Liver (tissue), 9 donors: ENCODE data around the gene KLK14. TPM values are rescaled to one million over a fixed set of nuclear protein-coding genes. Genes with fewer than 3 reads are reported as not detected.

Source experiments
- DNase-seq: peaks from one replicate; pipeline ENCODE4 v3.0.0-alpha.2; 2017; ENCODE audit warnings: low spot score
- H3K27ac ChIP-seq, 2 donors: one replicate each; pipeline ENCODE4 v1.7.0; 2013; ENCODE audit warnings: inconsistent platforms in 2 of 2, low read length in 2 of 2, control low read depth in 1 of 2, low read depth in 1 of 2, mild to moderate bottlenecking in 1 of 2
- H3K27me3 ChIP-seq, 4 donors: one replicate each; pipeline versions ENCODE4 v1.6.1 to v1.7.0; 2013; ENCODE audit warnings: low read length in 3 of 4, inconsistent platforms in 1 of 4, mild to moderate bottlenecking in 1 of 4, moderate library complexity in 1 of 4; ENCODE audit not compliant: control insufficient read depth in 4 of 4, insufficient read depth in 4 of 4
- H3K36me3 ChIP-seq, 4 donors: one replicate each; pipeline versions ENCODE4 v1.6.1 to v1.7.0; 2013; ENCODE audit warnings: low read length in 3 of 4, mild to moderate bottlenecking in 3 of 4, low read depth in 1 of 4, moderate library complexity in 1 of 4; ENCODE audit not compliant: control insufficient read depth in 4 of 4, insufficient read depth in 3 of 4
- H3K4me1 ChIP-seq, 4 donors: one replicate each; pipeline versions ENCODE4 v1.6.1 to v1.7.0; 2013; ENCODE audit warnings: low read length in 3 of 4, mild to moderate bottlenecking in 3 of 4, moderate library complexity in 1 of 4; ENCODE audit not compliant: control insufficient read depth in 4 of 4, insufficient read depth in 4 of 4
- H3K4me3 ChIP-seq, 3 donors: one replicate each; pipeline versions ENCODE4 v1.6.1 to v1.7.0; 2013; ENCODE audit warnings: low read length in 3 of 3, control low read depth in 1 of 3, low read depth in 1 of 3, mild to moderate bottlenecking in 1 of 3
- H3K9ac ChIP-seq, 2 donors: one replicate each; pipeline ENCODE4 v1.7.0; 2013; ENCODE audit warnings: low read length in 2 of 2, mild to moderate bottlenecking in 2 of 2, moderate library complexity in 2 of 2, control low read depth in 1 of 2, low read depth in 1 of 2
- H3K9me3 ChIP-seq, 4 donors: one replicate each; pipeline versions ENCODE4 v1.6.1 to v1.7.0; 2013; ENCODE audit warnings: low read length in 3 of 4; ENCODE audit not compliant: control insufficient read depth in 4 of 4
- ATF3 ChIP-seq: IDR thresholded peaks from 2 replicates; pipeline ENCODE4 v1.6.1; 2016; ENCODE audit warnings: antibody characterized with exemption
- CTCF ChIP-seq: fragments of 150-350 bp; IDR thresholded peaks from 2 replicates; pipeline ENCODE4 v1.5.1; 2017; ENCODE audit warnings: improper control_type of control experiment, low read depth, low read length; ENCODE audit not compliant: missing input control
- EGR1 ChIP-seq, 2 donors: IDR thresholded peaks; 2 replicates each; pipeline ENCODE4 v1.6.1; 2016 to 2018; ENCODE audit warnings: antibody characterized with exemption in 2 of 2, low read depth in 2 of 2
- FOXA1 ChIP-seq: IDR thresholded peaks from 2 replicates; pipeline ENCODE4 v1.6.1; 2016; ENCODE audit warnings: antibody characterized with exemption
- FOXA2 ChIP-seq: IDR thresholded peaks from 2 replicates; pipeline ENCODE4 v1.6.1; 2016; ENCODE audit warnings: antibody characterized with exemption
- GABPA ChIP-seq, 2 donors: IDR thresholded peaks in 1 of 2; conservative IDR thresholded peaks in 1 of 2; 2 replicates each; pipeline ENCODE4 v1.6.1; 2016; ENCODE audit warnings: antibody characterized with exemption in 2 of 2, mild to moderate bottlenecking in 1 of 2, moderate library complexity in 1 of 2
- HNF4A ChIP-seq, 2 donors: conservative IDR thresholded peaks; 2 replicates each; pipeline ENCODE4 v1.6.1; 2016; ENCODE audit warnings: antibody characterized with exemption in 2 of 2, mild to moderate bottlenecking in 2 of 2
- HNF4G ChIP-seq: IDR thresholded peaks from 2 replicates; pipeline ENCODE4 v1.6.1; 2016; ENCODE audit warnings: antibody characterized with exemption
- JUND ChIP-seq, 2 donors: IDR thresholded peaks; 2 replicates each; pipeline ENCODE4 v1.6.1; 2016; ENCODE audit warnings: antibody characterized with exemption in 2 of 2
- MAX ChIP-seq: IDR thresholded peaks from 2 replicates; pipeline ENCODE4 v1.6.1; 2016; ENCODE audit warnings: antibody characterized with exemption
- NR2F2 ChIP-seq: IDR thresholded peaks from 2 replicates; pipeline ENCODE4 v1.6.1; 2016; ENCODE audit warnings: antibody characterized with exemption
- RAD21 ChIP-seq, 2 donors: IDR thresholded peaks; 2 replicates each; pipeline ENCODE4 v1.6.1; 2016; ENCODE audit warnings: antibody characterized with exemption in 2 of 2, mild to moderate bottlenecking in 2 of 2
- REST ChIP-seq: IDR thresholded peaks from 2 replicates; pipeline ENCODE4 v1.6.1; 2016; ENCODE audit warnings: antibody characterized with exemption, mild to moderate bottlenecking
- RXRA ChIP-seq, 2 donors: IDR thresholded peaks; 2 replicates each; pipeline ENCODE4 v1.6.1; 2017 to 2018; ENCODE audit warnings: antibody characterized with exemption in 2 of 2, mild to moderate bottlenecking in 1 of 2
- SP1 ChIP-seq: IDR thresholded peaks from 2 replicates; pipeline ENCODE4 v1.6.1; 2018; ENCODE audit warnings: antibody characterized with exemption, mild to moderate bottlenecking
- TAF1 ChIP-seq: conservative IDR thresholded peaks from 2 replicates; pipeline ENCODE4 v1.6.1; 2016; ENCODE audit warnings: antibody characterized with exemption, mild to moderate bottlenecking
- ZBTB33 ChIP-seq: IDR thresholded peaks from 2 replicates; pipeline ENCODE4 v1.6.1; 2016; ENCODE audit warnings: antibody characterized with exemption
- WGBS: extraction: QIAGEN DNeasy Blood & Tissue Kit; methylation state at CpG from one replicate; pipeline ENCODE4 v1.1.7; 2013; 5-methylcytosine and 5-hydroxymethylcytosine counted together
- polyA plus RNA-seq, 2 donors: library from polyadenylated mRNA; stranded (reverse) in 1 of 2; unstranded in 1 of 2; fragments of 200-250 nt in 1 of 2; fragments of >200 nt in 1 of 2; fragmentation: Nextera tagmentation in 1 of 2; extraction: Ambion mirVana in 1 of 2; gene quantifications; one replicate each; pipeline versions ENCODE4 v1.2.1 to v1.2.3, GENCODE V29; 2013 to 2015
- total RNA-seq, 2 donors: library from RNA; depleted of rRNA; stranded (reverse); fragments of >200 nt; gene quantifications; one replicate each; pipeline ENCODE4 v1.2.3, GENCODE V29; 2014
- donor health status: healthy.
- donor health status: healthy.
- donor health status: healthy.
- donor health status: healthy.
- donor health status: healthy.

Gene KLK14
- total and polyA plus RNA-seq, 4 donors, result 0.06 TPM; not detected in 3

- DNase-seq, result no peak
- no peak for TF ChIP-seq CTCF
- TF ChIP-seq FOXA2, result no peak
- TF ChIP-seq SP1, result no peak
- no peak for TF ChIP-seq GABPA (IDR thresholded peaks at IDR 0.05 in 1 of 2, conservative IDR thresholded peaks at IDR 0.05 in 1 of 2)
- no peak for TF ChIP-seq TAF1
- no peak for TF ChIP-seq ZBTB33
- no peak for TF ChIP-seq HNF4A (conservative IDR thresholded peaks at IDR 0.05)
- TF ChIP-seq REST, result no peak
- no peak for TF ChIP-seq RAD21 (IDR thresholded peaks at IDR 0.05)
- no peak for TF ChIP-seq NR2F2
- no peak for TF ChIP-seq HNF4G
- TF ChIP-seq ATF3, result no peak
- no peak for TF ChIP-seq EGR1 (IDR thresholded peaks at IDR 0.05; ENCODE audit: low read depth in 2 of 2)
- no peak for TF ChIP-seq MAX
- no peak for TF ChIP-seq RXRA (IDR thresholded peaks at IDR 0.05)
- TF ChIP-seq JUND (IDR thresholded peaks at IDR 0.05), result no peak
- no peak overlapping the region for H3K9ac ChIP-seq
- H3K36me3 ChIP-seq, result no peaks in the 10 kb centered on the region
- 65% methylated on average over 1 of the region's 1 CpG for WGBS
- no peaks in the 10 kb centered on the region for H3K9me3 ChIP-seq
- H3K27ac ChIP-seq, result no peak overlapping the region
- no peaks in the 10 kb centered on the region for H3K27me3 ChIP-seq
- H3K4me1 ChIP-seq, result peaks cover 6 to 18% (median 15%) of the 10 kb centered on the region in 4 donors
- H3K4me3 ChIP-seq, result no peak overlapping the region
Measured at GRCh38 chr19:51110666-51110971, 27.9 kb upstream of the KLK14 start.

- Histone ChIP-seq H3K27ac (peak overlapping the region in 1 of 2 donors; percentile 25), H3K4me3 (peak overlapping the region; percentile 53 to 95 (median 64)), H3K9ac (no peak overlapping the region), H3K36me3 (peaks cover 2 to 5% (median 4%) of the 10 kb centered on the region in 4 donors), H3K27me3 (no peaks in the 10 kb centered on the region), H3K4me1 (peaks cover 6 to 18% (median 15%) of the 10 kb centered on the region in 4 donors), H3K9me3 (no peaks in the 10 kb centered on the region)
- DNase-seq, result no peak
- WGBS, result 4% methylated on average over 15 of the region's 15 CpGs
- TF ChIP-seq CTCF, result peak; percentile 15
- no peak for TF ChIP-seq FOXA1
Measured at GRCh38 chr19:51108805-51109146, 26.1 kb upstream of the KLK14 start.
